A549 (cell line): ENCODE results near the gene ASIP. TPM values are rescaled to one million over a fixed set of nuclear protein-coding genes. Genes with fewer than 3 reads are reported as not detected.

Experiments
- ATAC-seq, 2 experiments: fragments of 200-7000 bp in 1 of 2; fragments of >200 bp in 1 of 2; cut with Nextera tagmentation in 1 of 2; cut with Tn5 transposase in 1 of 2; 3 replicates each; pipeline versions ENCODE4 v1.8.0 to v1.9.1; 2018 to 2020; ENCODE audit warnings: mild to moderate bottlenecking in 1 of 2, moderate library complexity in 1 of 2
- CTCF ChIA-PET: fragments of 300-600 bp; sonication (Branson Sonifier 250); formaldehyde crosslinking; extraction: SDS; loops from one replicate; lab custom pipeline; 2021; ENCODE audit warnings: antibody characterized with exemption, inconsistent platforms; lab: Yijun Ruan, JAX
- POLR2A ChIA-PET: fragments of 350-600 bp; formaldehyde crosslinking; extraction: SDS; loops from one replicate; lab custom pipeline; 2021; ENCODE audit warnings: antibody characterized with exemption, inconsistent platforms; lab: Yijun Ruan, JAX
- DNase-seq, 2 experiments: peaks; one replicate each; pipeline versions ENCODE4 v3.0.0 to v3.0.0-alpha.2; 2011 to 2016; ENCODE audit warnings: low read depth in 1 of 2, low spot score in 1 of 2
- FAIRE-seq: peaks from 2 replicates; lab custom pipeline; 2011; peaks lifted over from hg19 to GRCh38; lab: Jason Lieb, UNC
- H3K27ac ChIP-seq, 2 experiments: fragments of >200 bp; sonication (Bioruptor Twin); formaldehyde crosslinking; 3 replicates each; pipeline ENCODE4 v1.5.1; 2016 to 2017
- H3K4me1 ChIP-seq: fragments of >200 bp; sonication (Bioruptor Twin); formaldehyde crosslinking; 3 replicates; pipeline ENCODE4 v1.6.1; 2016
- H3K4me2 ChIP-seq: fragments of >200 bp; sonication (Bioruptor Twin); formaldehyde crosslinking; 3 replicates; pipeline ENCODE4 v1.6.1; 2016
- H3K4me3 ChIP-seq: fragments of >200 bp; sonication (Bioruptor Twin); formaldehyde crosslinking; 3 replicates; pipeline ENCODE4 v1.5.1; 2016
- H3K9me3 ChIP-seq: fragments of >200 bp; sonication (Bioruptor Twin); formaldehyde crosslinking; 3 replicates; pipeline ENCODE4 v1.6.1; 2016
- ATOH8 ChIP-seq: fragments of 250-450 bp; sonication (Bioruptor Pico); IDR thresholded peaks from 2 replicates; pipeline ENCODE4 v1.5.0; 2020; ENCODE audit warnings: low read depth, mild to moderate bottlenecking, moderate library complexity
- CEBPB ChIP-seq, 2 experiments: fragments of >200 bp in 1 of 2; sonication (Bioruptor Twin) in 1 of 2; formaldehyde crosslinking in 1 of 2; IDR thresholded peaks; 2 replicates each; pipeline ENCODE4 v1.6.1; 2012 to 2016
- CHD2 ChIP-seq: fragments of 150-350 bp; IDR thresholded peaks from 2 replicates; pipeline ENCODE4 v1.6.1; 2014; ENCODE audit warnings: low read length; ENCODE audit not compliant: partially characterized antibody
- FOSB ChIP-seq: fragments of 250-450 bp; sonication (Bioruptor Pico); IDR thresholded peaks from 2 replicates; pipeline ENCODE4 v1.5.0; 2020; ENCODE audit warnings: mild to moderate bottlenecking, moderate library complexity
- FOSL2 ChIP-seq, 2 experiments: fragments of 450-650 bp in 1 of 2; fragments of >200 bp in 1 of 2; sonication (Bioruptor Twin) in 1 of 2; formaldehyde crosslinking; IDR thresholded peaks; 2 replicates each; pipeline versions ENCODE4 v1.5.0 to v1.6.1; 2016 to 2020; ENCODE audit warnings: mild to moderate bottlenecking in 1 of 2, moderate library complexity in 1 of 2
- HDAC2 ChIP-seq: fragments of 200-600 bp; sonication (generic); IDR thresholded peaks from 2 replicates; pipeline ENCODE4 v1.6.1; 2016
- HEYL ChIP-seq: fragments of 250-450 bp; sonication (Bioruptor Pico); IDR thresholded peaks from 2 replicates; pipeline ENCODE4 v1.8.0; 2021; ENCODE audit warnings: mild to moderate bottlenecking, moderate library complexity
- HOXB13 ChIP-seq: fragments of 250-450 bp; sonication (Bioruptor Pico); IDR thresholded peaks from 2 replicates; pipeline ENCODE4 v1.5.0; 2020; ENCODE audit warnings: low read depth, mild to moderate bottlenecking, moderate library complexity
- JUN ChIP-seq, 2 experiments: fragments of >200 bp; sonication (Bioruptor Twin); formaldehyde crosslinking; IDR thresholded peaks; 2 replicates in 1 of 2; 3 replicates in 1 of 2; pipeline ENCODE4 v1.6.1; 2016 to 2017
- KDM5A ChIP-seq: fragments of 200-600 bp; sonication (generic); IDR thresholded peaks from 2 replicates; pipeline ENCODE4 v1.6.1; 2016; ENCODE audit warnings: antibody characterized with exemption, mild to moderate bottlenecking
- MAFK ChIP-seq: fragments of 450-650 bp; IDR thresholded peaks from 2 replicates; pipeline ENCODE4 v1.6.1; 2014; ENCODE audit not compliant: partially characterized antibody
- MYC ChIP-seq: IDR thresholded peaks from 2 replicates; pipeline ENCODE4 v1.6.1; 2012; ENCODE audit warnings: mild to moderate bottlenecking, inconsistent platforms, low read length, improper control_type of control experiment, borderline replicate concordance
- PHF8 ChIP-seq: fragments of 200-600 bp; sonication (generic); IDR thresholded peaks from 2 replicates; pipeline ENCODE4 v1.6.1; 2016; ENCODE audit warnings: low read depth, mild to moderate bottlenecking, antibody characterized with exemption, moderate library complexity, borderline replicate concordance
- REST ChIP-seq: fragments of 200-600 bp; sonication (generic); IDR thresholded peaks from 2 replicates; pipeline ENCODE4 v1.6.1; 2016; ENCODE audit warnings: antibody characterized with exemption, mild to moderate bottlenecking, moderate library complexity
- RFX5 ChIP-seq: fragments of 450-650 bp; IDR thresholded peaks from 2 replicates; pipeline ENCODE4 v1.7.1; 2014; ENCODE audit warnings: antibody characterized with exemption, mild to moderate bottlenecking, moderate library complexity
- ZNF302 ChIP-seq: fragments of 250-450 bp; sonication (Bioruptor Pico); IDR thresholded peaks from 2 replicates; pipeline ENCODE4 v1.9.0; 2021; ENCODE audit warnings: inconsistent platforms, mild to moderate bottlenecking, moderate library complexity
- WGBS: methylation state at CpG from one replicate; pipeline ENCODE4 v1.1.6; 2017; ENCODE audit errors: missing lambda C conversion rate; 5-methylcytosine and 5-hydroxymethylcytosine counted together
- polyA plus RNA-seq, 4 experiments: library from polyadenylated mRNA; depleted of rRNA in 3 of 4; stranded (reverse); fragments of >200 nt; fragmentation: RNase III in 1 of 4; extraction: RNeasy Plus Mini Kit Qiagen cat#74134 plus additional on column Dnase treatment in 1 of 4; gene quantifications; 2 replicates in 3 of 4; 3 replicates in 1 of 4; pipeline ENCODE4 v1.2.3, GENCODE V29; 2011 to 2017
- TF ChIP-seq, protein P1 (sequence below): IDR thresholded peaks from 2 replicates; pipeline ENCODE4 v1.6.1; 2012; ENCODE audit warnings: low read depth, borderline replicate concordance
- TF ChIP-seq, protein P2 (sequence below): fragments of 450-650 bp; IDR thresholded peaks from 2 replicates; pipeline ENCODE4 v1.6.1; 2014; ENCODE audit warnings: antibody characterized with exemption
- TF ChIP-seq, protein P3 (sequence below): fragments of >200 bp; sonication (Bioruptor Twin); formaldehyde crosslinking; IDR thresholded peaks from 3 replicates; pipeline ENCODE4 v1.6.1; 2016

Gene ASIP
- polyA plus RNA-seq, 2 of the 4 experiments (the other 2 are of a cell fraction): not detected

DNA sequence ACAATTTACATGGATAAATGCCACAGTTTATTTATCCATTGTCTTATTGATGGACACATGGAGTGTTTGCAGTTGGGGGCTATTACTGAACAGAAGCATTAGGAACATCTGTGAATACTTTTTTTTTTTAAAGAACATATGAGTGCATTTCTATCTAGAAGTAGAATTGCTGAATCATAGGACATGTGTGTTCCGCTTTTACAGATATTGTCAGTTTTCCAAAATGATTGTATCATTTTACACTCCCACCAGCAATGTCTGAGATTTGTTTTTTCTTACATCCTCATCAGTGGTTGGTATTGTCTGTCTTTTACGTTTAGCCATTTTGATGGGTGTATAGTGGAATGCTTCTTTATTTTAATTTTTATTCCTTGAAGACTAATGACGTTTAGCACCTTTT lies 42.0 kb upstream of the ASIP start:
- ATAC-seq: no peak
- H3K4me3 ChIP-seq: no peak overlapping the region
- FAIRE-seq: no peak
- POLR2A ChIA-PET: no interaction called here
- TF ChIP-seq CEBPB (IDR thresholded peaks at IDR 0.05): no peak
- TF ChIP-seq FOSL2 (IDR thresholded peaks at IDR 0.05): no peak
- TF ChIP-seq FOSL2 (CRISPR knock-in tag; IDR thresholded peaks at IDR 0.05): no peak
- no peak for TF ChIP-seq PHF8
- TF ChIP-seq HEYL: no peak
- TF ChIP-seq, protein P1, sequence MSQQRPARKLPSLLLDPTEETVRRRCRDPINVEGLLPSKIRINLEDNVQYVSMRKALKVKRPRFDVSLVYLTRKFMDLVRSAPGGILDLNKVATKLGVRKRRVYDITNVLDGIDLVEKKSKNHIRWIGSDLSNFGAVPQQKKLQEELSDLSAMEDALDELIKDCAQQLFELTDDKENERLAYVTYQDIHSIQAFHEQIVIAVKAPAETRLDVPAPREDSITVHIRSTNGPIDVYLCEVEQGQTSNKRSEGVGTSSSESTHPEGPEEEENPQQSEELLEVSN: no peak
- TF ChIP-seq KDM5A: no peak
- TF ChIP-seq HOXB13 (CRISPR knock-in tag): no peak
- TF ChIP-seq ATOH8 (CRISPR knock-in tag): no peak
- TF ChIP-seq ZNF302 (CRISPR knock-in tag): no peak
- TF ChIP-seq REST: no peak
- no peak for TF ChIP-seq JUN (IDR thresholded peaks at IDR 0.05)
- TF ChIP-seq, protein P2, sequence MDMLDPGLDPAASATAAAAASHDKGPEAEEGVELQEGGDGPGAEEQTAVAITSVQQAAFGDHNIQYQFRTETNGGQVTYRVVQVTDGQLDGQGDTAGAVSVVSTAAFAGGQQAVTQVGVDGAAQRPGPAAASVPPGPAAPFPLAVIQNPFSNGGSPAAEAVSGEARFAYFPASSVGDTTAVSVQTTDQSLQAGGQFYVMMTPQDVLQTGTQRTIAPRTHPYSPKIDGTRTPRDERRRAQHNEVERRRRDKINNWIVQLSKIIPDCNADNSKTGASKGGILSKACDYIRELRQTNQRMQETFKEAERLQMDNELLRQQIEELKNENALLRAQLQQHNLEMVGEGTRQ: no peak
- no peak for TF ChIP-seq MYC
- TF ChIP-seq, protein P3, sequence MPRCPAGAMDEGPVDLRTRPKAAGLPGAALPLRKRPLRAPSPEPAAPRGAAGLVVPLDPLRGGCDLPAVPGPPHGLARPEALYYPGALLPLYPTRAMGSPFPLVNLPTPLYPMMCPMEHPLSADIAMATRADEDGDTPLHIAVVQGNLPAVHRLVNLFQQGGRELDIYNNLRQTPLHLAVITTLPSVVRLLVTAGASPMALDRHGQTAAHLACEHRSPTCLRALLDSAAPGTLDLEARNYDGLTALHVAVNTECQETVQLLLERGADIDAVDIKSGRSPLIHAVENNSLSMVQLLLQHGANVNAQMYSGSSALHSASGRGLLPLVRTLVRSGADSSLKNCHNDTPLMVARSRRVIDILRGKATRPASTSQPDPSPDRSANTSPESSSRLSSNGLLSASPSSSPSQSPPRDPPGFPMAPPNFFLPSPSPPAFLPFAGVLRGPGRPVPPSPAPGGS: no peak
- no peak for TF ChIP-seq MAFK
- TF ChIP-seq, all 56 proteins: peak for 0
- Histone ChIP-seq H3K9me3 (0 out of 3 replicates have a peak, but pooled peaks cover 4% of the 10 kb centered on the region), H3K4me1 (no peaks in the 10 kb centered on the region), H3K4me2 (no peak overlapping the region), H3K27ac (no peak overlapping the region)
- CTCF ChIA-PET: no interaction called here
- 62% methylated on average over 3 of the region's 3 CpGs for WGBS
- DNase-seq: no peak

GRCh38 chr20:34200023-34200422 lies 41.2 kb upstream of the ASIP start:
- Histone ChIP-seq H3K4me3 (no peak overlapping the region), H3K27ac (no peak overlapping the region), H3K4me1 (no peaks in the 10 kb centered on the region), H3K9me3 (0 out of 3 replicates have a peak, but pooled peaks cover 4% of the 10 kb centered on the region), H3K4me2 (no peak overlapping the region)
- no peak for FAIRE-seq
- ChIA-PET CTCF (interaction anchor here (1.1 to 1.3 kb wide), 2 partner anchors 9 to 40 kb away, joined by 3 read pairs; no protein-coding TSS in a partner anchor), POLR2A (no interaction called here)
- ATAC-seq: no peak
- WGBS: 76% methylated on average over 2 of the region's 2 CpGs
- TF ChIP-seq CHD2: no peak
- TF ChIP-seq HDAC2: no peak
- no peak for TF ChIP-seq RFX5
- no peak for TF ChIP-seq FOSB (CRISPR knock-in tag)
- no peak for DNase-seq
